HepG2 (cell line): ENCODE data around the gene C1QTNF1. TPM values are rescaled to one million over a fixed set of nuclear protein-coding genes. Genes with fewer than 3 reads are reported as not detected.

Experiments used
- ATAC-seq: fragments of 200-7000 bp; cut with Tn5 transposase; 3 replicates; pipeline ENCODE4 v1.9.1; 2020; ENCODE audit warnings: mild to moderate bottlenecking, moderate library complexity
- BruUV-seq: library from RNA; stranded (reverse); fragments of 400-500 nt; replicated peaks from 2 replicates; lab custom pipeline; 2021; lab: Mats Ljungman, UMichigan
- CTCF ChIA-PET: fragments of 300-600 bp; formaldehyde crosslinking; extraction: SDS; loops from one replicate; lab custom pipeline; 2021; ENCODE audit warnings: low total read pairs, inconsistent platforms, low intra/inter-chr PET ratio; lab: Yijun Ruan, JAX
- POLR2A ChIA-PET: fragments of 350-600 bp; sonication (Branson Sonifier 250); formaldehyde crosslinking; loops from one replicate; lab custom pipeline; 2020; ENCODE audit warnings: antibody characterized with exemption, inconsistent platforms; lab: Yijun Ruan, JAX
- DNase-seq: peaks from one replicate; pipeline ENCODE4 v3.0.0-alpha.2; 2015; ENCODE audit warnings: low spot score
- FAIRE-seq: peaks from 3 replicates; lab custom pipeline; 2011; peaks lifted over from hg19 to GRCh38; lab: Jason Lieb, UNC
- H2AFZ ChIP-seq: one replicate; pipeline ENCODE4 v1.6.1; 2011; ENCODE audit warnings: low read length, inconsistent platforms
- H3K27ac ChIP-seq: fragments of 300-600 bp; 3 replicates; pipeline ENCODE4 v1.8.0; 2011; ENCODE audit warnings: mixed run types, mild to moderate bottlenecking, mixed read lengths, low read length, inconsistent platforms; ENCODE audit not compliant: insufficient read depth; ENCODE audit errors: extremely low read length
- H3K27me3 ChIP-seq, 2 experiments: fragments of 200-600 bp in 1 of 2; 2 replicates in 1 of 2; 3 replicates in 1 of 2; pipeline versions ENCODE4 v1.6.0 to v1.8.0; 2011; ENCODE audit warnings: low read length in 2 of 2, mild to moderate bottlenecking in 2 of 2, moderate library complexity in 2 of 2, inconsistent platforms in 1 of 2; ENCODE audit not compliant: insufficient read depth in 2 of 2, control insufficient read depth in 1 of 2
- H3K36me3 ChIP-seq, 2 experiments: fragments of 200-600 bp in 1 of 2; replicated peaks in 1 of 2; 2 replicates in 1 of 2; 3 replicates in 1 of 2; pipeline versions ENCODE4 v1.5.1 to v1.8.0; 2011; ENCODE audit warnings: low read length in 2 of 2, inconsistent platforms in 1 of 2; ENCODE audit not compliant: insufficient read depth in 2 of 2, control insufficient read depth in 1 of 2
- H3K4me1 ChIP-seq: 2 replicates; pipeline ENCODE4 v1.5.1; 2012; ENCODE audit warnings: low read length, inconsistent platforms; ENCODE audit not compliant: insufficient read depth
- H3K4me2 ChIP-seq: 2 replicates; pipeline ENCODE4 v1.6.0; 2011; ENCODE audit warnings: low read depth, low read length, inconsistent platforms
- H3K4me3 ChIP-seq, 3 experiments: fragments of 200-600 bp in 1 of 3; sonication (generic), shearing (Covaris generic) in 1 of 3; replicated peaks in 1 of 3; 2 replicates each; pipeline ENCODE4 v1.5.1; 2011 to 2016; ENCODE audit warnings: low read length in 3 of 3, inconsistent platforms in 2 of 3, low read depth in 2 of 3, mild to moderate bottlenecking in 2 of 3, control low read depth in 1 of 3, mixed read lengths in 1 of 3; ENCODE audit not compliant: insufficient read depth in 1 of 3
- H3K79me2 ChIP-seq: one replicate; pipeline ENCODE4 v1.6.1; 2011; ENCODE audit warnings: low read length, inconsistent platforms; ENCODE audit not compliant: insufficient read depth
- H3K9ac ChIP-seq: 2 replicates; pipeline ENCODE4 v1.6.0; 2011; ENCODE audit warnings: mild to moderate bottlenecking, low read depth, low read length, inconsistent platforms; ENCODE audit not compliant: insufficient read depth
- H3K9me3 ChIP-seq: 2 replicates; pipeline ENCODE4 v1.5.1; 2012; ENCODE audit warnings: mild to moderate bottlenecking, low read length
- H4K20me1 ChIP-seq: 2 replicates; pipeline ENCODE4 v1.6.0; 2011; ENCODE audit warnings: inconsistent platforms, mild to moderate bottlenecking, low read length, moderate library complexity; ENCODE audit not compliant: insufficient read depth
- ATF2 ChIP-seq: sonication (generic); formaldehyde crosslinking; IDR thresholded peaks from 2 replicates; pipeline ENCODE4 v1.4.0; 2020; ENCODE audit warnings: missing genetic modification reagents
- BCLAF1 ChIP-seq: fragments of 450-650 bp; IDR thresholded peaks from 2 replicates; pipeline ENCODE4 v1.6.1; 2017; ENCODE audit warnings: mild to moderate bottlenecking
- GPN1 ChIP-seq: sonication (generic); formaldehyde crosslinking; IDR thresholded peaks from 2 replicates; pipeline ENCODE4 v1.5.1; 2020; ENCODE audit warnings: missing genetic modification reagents, borderline replicate concordance
- ZFP41 ChIP-seq: sonication (generic); formaldehyde crosslinking; IDR thresholded peaks from 2 replicates; pipeline ENCODE4 v1.4.0; 2020; ENCODE audit warnings: mild to moderate bottlenecking, missing genetic modification reagents, borderline replicate concordance
- ZHX2 ChIP-seq, 2 experiments: sonication (generic) in 1 of 2; formaldehyde crosslinking in 1 of 2; IDR thresholded peaks; 2 replicates each; pipeline versions ENCODE4 v1.6.1 to v1.9.0; 2014 to 2022; ENCODE audit warnings: antibody characterized with exemption in 1 of 2, borderline replicate concordance in 1 of 2, inconsistent platforms in 1 of 2, low read depth in 1 of 2, missing genetic modification reagents in 1 of 2
- ZKSCAN8 ChIP-seq: IDR thresholded peaks from 2 replicates; pipeline ENCODE4 v1.6.1; 2016; ENCODE audit warnings: borderline replicate concordance, missing genetic modification reagents, missing compliant biosample characterization
- ZNF512 ChIP-seq: sonication (generic); formaldehyde crosslinking; IDR thresholded peaks from 2 replicates; pipeline ENCODE4 v1.4.0; 2020; ENCODE audit warnings: mild to moderate bottlenecking, missing genetic modification reagents
- WGBS: methylation state at CpG from one replicate; pipeline ENCODE4 v1.1.6; 2017; ENCODE audit warnings: low lambda C conversion rate; 5-methylcytosine and 5-hydroxymethylcytosine counted together
- in situ Hi-C: cut with HindIII; loops from 2 replicates; pipeline ENCODE4 v1.10.0; 2017; ENCODE audit warnings: low pct_unique_long_range_greater_than_20kb; ENCODE audit not compliant: extremely low pct_ligation_motif_present
- intact Hi-C: fragments of 100-400 bp; cut with micrococcal nuclease; formaldehyde crosslinking; loops from one replicate; pipeline ENCODE4 v1.10.0; 2022; ENCODE audit not compliant: unreplicated experiment
- polyA plus RNA-seq, 8 experiments: library from polyadenylated mRNA; depleted of rRNA in 3 of 8; stranded (reverse) in 7 of 8; unstranded in 1 of 8; fragments of >200 nt; fragmentation: Illumina TruSeq in 4 of 8; extraction: Trizol in 4 of 8; gene quantifications; 2 replicates each; pipeline versions ENCODE4 v1.2.1 to v1.2.3, GENCODE V29; 2011 to 2016; ENCODE audit warnings: low read depth in 4 of 8, missing spikeins in 1 of 8, mixed read lengths in 1 of 8; ENCODE audit not compliant: insufficient read depth in 1 of 8
- total RNA-seq, 5 experiments: library from RNA; depleted of rRNA; stranded (reverse); fragments of >200 nt; fragmentation: Illumina TruSeq; extraction: Trizol; gene quantifications; 2 replicates each; pipeline ENCODE4 v1.2.3, GENCODE V29; 2016; ENCODE audit warnings: low read depth in 1 of 5

Gene C1QTNF1
- total and polyA plus RNA-seq, 2 of the 13 experiments (the other 11 are each of a cell fraction or from before 2014, with no cell fraction given) = 0.18 to 0.86 TPM

- in situ Hi-C loops = no loop called here
- Histone ChIP-seq H3K9ac (peak overlapping the region; percentile 94), H4K20me1 (no peaks in the 10 kb centered on the region), H3K36me3 (no peaks in the 10 kb centered on the region; a peak in 1 of 5 replicates), H3K27me3 (peaks cover 0 to 16% of the 10 kb centered on the region in 2 experiments; a peak in 2 of 5 replicates), H3K4me3 (peak overlapping the region; percentile 56 to 82 (median 57)), H3K9me3 (no peaks in the 10 kb centered on the region), H3K27ac (peak overlapping the region; percentile 95), H2AFZ (no peak overlapping the region), H3K4me1 (peaks cover 79% of the 10 kb centered on the region), H3K79me2 (peaks cover 8% of the 10 kb centered on the region), H3K4me2 (peak overlapping the region; percentile 99)
- intact Hi-C loops = loop anchor here (1.0 to 5.0 kb wide), 2 partner anchors 8 to 40 kb away; no protein-coding TSS in a partner anchor
- BruUV-seq = TSS peak; percentile 96
- POLR2A ChIA-PET = interaction anchor here (0.6 to 4.6 kb wide), 35 partner anchors 9 to 1645 kb away, joined by 3 to 127 read pairs (median 6); partner anchors contain the start of genes CANT1, ENGASE, LGALS3BP and TIMP2
- peak; percentile 94 for DNase-seq
- CTCF ChIA-PET = interaction anchor here (1.0 to 1.4 kb wide), 2 partner anchors 14 to 19 kb away, joined by 3 read pairs; no protein-coding TSS in a partner anchor
- peak; percentile 69 for ATAC-seq
- 0% methylated on average over 6 of the region's 10 CpGs for WGBS
- FAIRE-seq = peak; percentile 95
- peak; percentile 14; the same call in 1 of the 2 replicates for TF ChIP-seq ATF2
- TF ChIP-seq GPN1 (CRISPR knock-in tag) = no peak
- no peak for TF ChIP-seq BCLAF1
- TF ChIP-seq ZNF512 (CRISPR knock-in tag) = no peak
- no peak for TF ChIP-seq ZHX2 (IDR thresholded peaks at IDR 0.05; ENCODE audit: low read depth)
- no peak for TF ChIP-seq ZHX2 (CRISPR knock-in tag; IDR thresholded peaks at IDR 0.05; ENCODE audit: borderline replicate concordance)
- no peak for TF ChIP-seq ZFP41 (CRISPR knock-in tag)
- peak; percentile 76 for TF ChIP-seq ZKSCAN8 (CRISPR knock-in tag)
Measured at GRCh38 chr17:79027274-79027924, 3.4 kb downstream of the C1QTNF1 start.
